CD14-positive monocyte (primary cell): ENCODE results near the gene EDN2. TPM values are rescaled to one million over a fixed set of nuclear protein-coding genes. Genes with fewer than 3 reads are reported as not detected.

Experiments
- DNase-seq, 3 donors: peaks; one replicate each; pipeline ENCODE4 v3.0.0-alpha.2; 2011 to 2022
- H2AFZ ChIP-seq: 2 replicates; pipeline ENCODE4 v1.6.0; 2012; ENCODE audit warnings: mild to moderate bottlenecking, low read depth, low read length, inconsistent platforms; ENCODE audit not compliant: insufficient read depth, poor library complexity, severe bottlenecking
- H3K27ac ChIP-seq, 2 donors: 1 replicate in 1 of 2; 2 replicates in 1 of 2; pipeline ENCODE4 v1.5.1; 2012 to 2013; ENCODE audit warnings: low read length in 2 of 2, control low read depth in 1 of 2, inconsistent platforms in 1 of 2, low read depth in 1 of 2, mild to moderate bottlenecking in 1 of 2
- H3K27me3 ChIP-seq, 2 donors: one replicate each; pipeline versions ENCODE4 v1.6.0 to v1.6.1; 2011 to 2013; ENCODE audit warnings: low read length in 2 of 2; ENCODE audit not compliant: control insufficient read depth in 2 of 2, insufficient read depth in 2 of 2
- H3K36me3 ChIP-seq, 2 donors: replicated peaks in 1 of 2; 1 replicate in 1 of 2; 2 replicates in 1 of 2; pipeline versions ENCODE4 v1.5.1 to v1.6.1; 2012 to 2013; ENCODE audit warnings: low read length in 2 of 2, control low read depth in 1 of 2, inconsistent platforms in 1 of 2, mild to moderate bottlenecking in 1 of 2; ENCODE audit not compliant: insufficient read depth in 2 of 2, control insufficient read depth in 1 of 2
- H3K4me1 ChIP-seq, 2 donors: 1 replicate in 1 of 2; 2 replicates in 1 of 2; pipeline versions ENCODE4 v1.5.1 to v1.6.1; 2012 to 2013; ENCODE audit warnings: low read length in 2 of 2, control low read depth in 1 of 2, inconsistent platforms in 1 of 2, mild to moderate bottlenecking in 1 of 2, moderate library complexity in 1 of 2; ENCODE audit not compliant: insufficient read depth in 2 of 2, control insufficient read depth in 1 of 2
- H3K4me2 ChIP-seq: replicated peaks from 2 replicates; pipeline ENCODE3; 2012; ENCODE audit warnings: low read length, moderate library complexity, mild to moderate bottlenecking; ENCODE audit not compliant: poor library complexity, severe bottlenecking; ENCODE audit errors: extremely low read depth
- H3K4me3 ChIP-seq, 3 experiments: fragments of 200-600 bp in 1 of 3; sonication (generic) in 1 of 3; replicated peaks in 1 of 3; 1 replicate in 2 of 3; 2 replicates in 1 of 3; pipeline ENCODE4 v1.5.1; 2011 to 2013; ENCODE audit warnings: low read length in 3 of 3, mild to moderate bottlenecking in 3 of 3, control low read depth in 2 of 3, low read depth in 2 of 3, inconsistent platforms in 1 of 3, moderate library complexity in 1 of 3
- H3K79me2 ChIP-seq: 2 replicates; pipeline ENCODE4 v1.6.0; 2012; ENCODE audit warnings: mild to moderate bottlenecking, control low read depth, inconsistent platforms, low read length, moderate library complexity; ENCODE audit not compliant: insufficient read depth
- H3K9ac ChIP-seq: 2 replicates; pipeline ENCODE4 v1.6.0; 2017; ENCODE audit warnings: low read length, mild to moderate bottlenecking; ENCODE audit not compliant: insufficient read depth, poor library complexity, severe bottlenecking
- H3K9me3 ChIP-seq, 2 donors: replicated peaks in 1 of 2; 1 replicate in 1 of 2; 2 replicates in 1 of 2; pipeline versions ENCODE4 v1.5.1 to v1.6.1; 2012 to 2013; ENCODE audit warnings: low read length in 2 of 2, control low read depth in 1 of 2; ENCODE audit not compliant: control insufficient read depth in 1 of 2, insufficient read depth in 1 of 2
- H4K20me1 ChIP-seq: 2 replicates; pipeline ENCODE4 v1.6.0; 2012; ENCODE audit warnings: mild to moderate bottlenecking, low read length, control low read depth, moderate library complexity; ENCODE audit not compliant: insufficient read depth
- H3K27ac Mint-ChIP-seq, 7 donors: one replicate each; pipeline ENCODE4 v1.8.0; 2020; ENCODE audit warnings: mild to moderate bottlenecking in 7 of 7, mixed read lengths in 7 of 7, moderate library complexity in 6 of 7, inconsistent platforms in 2 of 7
- H3K27me3 Mint-ChIP-seq, 3 donors: one replicate each; pipeline ENCODE4 v1.8.0; 2021 to 2022; ENCODE audit warnings: low read depth in 3 of 3, mild to moderate bottlenecking in 3 of 3, mixed read lengths in 3 of 3, moderate library complexity in 3 of 3, inconsistent platforms in 1 of 3
- H3K36me3 Mint-ChIP-seq, 2 donors: one replicate each; pipeline ENCODE4 v1.8.0; 2020; ENCODE audit warnings: mixed read lengths in 2 of 2, inconsistent platforms in 1 of 2, mild to moderate bottlenecking in 1 of 2
- H3K4me1 Mint-ChIP-seq: one replicate; pipeline ENCODE4 v1.8.0; 2020; ENCODE audit warnings: mild to moderate bottlenecking, mixed read lengths
- H3K4me3 Mint-ChIP-seq, 2 donors: one replicate each; pipeline ENCODE4 v1.8.0; 2020; ENCODE audit warnings: mild to moderate bottlenecking in 2 of 2, mixed read lengths in 2 of 2, moderate library complexity in 1 of 2
- H3K9me3 Mint-ChIP-seq, 7 donors: one replicate each; pipeline ENCODE4 v1.8.0; 2020 to 2022; ENCODE audit warnings: mixed read lengths in 7 of 7, mild to moderate bottlenecking in 6 of 7, moderate library complexity in 6 of 7, inconsistent platforms in 2 of 7
- WGBS: methylation state at CpG from one replicate; pipeline ENCODE4 v1.1.5; 2013; ENCODE audit warnings: missing lambda C conversion rate; ENCODE audit not compliant: insufficient coverage; 5-methylcytosine and 5-hydroxymethylcytosine counted together
- intact Hi-C, 2 donors: fragments of 100-400 bp; cut with micrococcal nuclease; formaldehyde crosslinking; loops; one replicate each; pipeline versions ENCODE4 v1.15.0 to v1.15.1; 2023
- polyA plus RNA-seq, 3 donors: library from polyadenylated mRNA; depleted of rRNA in 1 of 3; unstranded in 2 of 3; stranded (reverse) in 1 of 3; fragments of 300-500 nt in 2 of 3; fragments of >200 nt in 1 of 3; fragmentation: Illumina TruSeq in 2 of 3; gene quantifications; 1 replicate in 2 of 3; 2 replicates in 1 of 3; pipeline ENCODE4 v1.2.3, GENCODE V29; 2012 to 2021
- TF ChIP-seq, protein P1 (sequence below): fragments of 200-600 bp; IDR thresholded peaks from one replicate; pipeline ENCODE4 v1.8.0; 2022; ENCODE audit warnings: antibody characterized with exemption, mild to moderate bottlenecking

The EDN2 gene
- polyA plus RNA-seq, 3 donors = not detected

DNA sequence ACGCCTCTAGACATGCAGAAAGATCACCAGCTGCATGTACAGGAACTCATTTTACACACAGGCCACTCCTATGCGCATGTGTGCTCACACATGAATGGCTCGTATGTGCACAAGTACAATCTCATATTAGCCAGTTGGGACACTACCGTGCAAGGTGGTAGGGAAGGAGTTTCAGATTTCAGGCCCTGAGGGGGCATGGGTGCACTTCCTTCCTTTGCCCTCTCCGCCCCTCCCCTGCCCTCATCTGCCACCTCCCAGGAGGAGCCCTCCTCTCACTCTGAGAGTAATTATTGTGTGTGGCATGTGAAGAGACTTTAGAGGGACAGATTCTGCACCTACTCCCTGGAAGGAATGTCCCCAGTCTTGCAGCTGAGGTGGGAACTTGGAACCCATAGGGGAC is 14.8 kb downstream of the EDN2 start:
- Mint-ChIP-seq H3K27me3 (peaks cover 3 to 7% (median 3%) of the 10 kb centered on the region in 3 donors), H3K36me3 (no peaks in the 10 kb centered on the region), H3K4me1 (no peaks in the 10 kb centered on the region), H3K27ac (no peak overlapping the region), H3K9me3 (no peaks in the 10 kb centered on the region), H3K4me3 (no peak overlapping the region)
- no peak for DNase-seq
- H2AFZ ChIP-seq = no peak overlapping the region
- no peaks in the 10 kb centered on the region for H3K79me2 ChIP-seq
- no peaks in the 10 kb centered on the region for H3K4me1 ChIP-seq
- H3K36me3 ChIP-seq = no peaks in the 10 kb centered on the region
- WGBS = 0% methylated on average over 1 of the region's 5 CpGs
- no peak overlapping the region for H3K4me3 ChIP-seq
- H3K27ac ChIP-seq = no peak overlapping the region
- no peaks in the 10 kb centered on the region for H4K20me1 ChIP-seq
- no peak overlapping the region for H3K4me2 ChIP-seq
- H3K9me3 ChIP-seq = no peaks in the 10 kb centered on the region
- no peak overlapping the region for H3K9ac ChIP-seq
- TF ChIP-seq, protein P1, sequence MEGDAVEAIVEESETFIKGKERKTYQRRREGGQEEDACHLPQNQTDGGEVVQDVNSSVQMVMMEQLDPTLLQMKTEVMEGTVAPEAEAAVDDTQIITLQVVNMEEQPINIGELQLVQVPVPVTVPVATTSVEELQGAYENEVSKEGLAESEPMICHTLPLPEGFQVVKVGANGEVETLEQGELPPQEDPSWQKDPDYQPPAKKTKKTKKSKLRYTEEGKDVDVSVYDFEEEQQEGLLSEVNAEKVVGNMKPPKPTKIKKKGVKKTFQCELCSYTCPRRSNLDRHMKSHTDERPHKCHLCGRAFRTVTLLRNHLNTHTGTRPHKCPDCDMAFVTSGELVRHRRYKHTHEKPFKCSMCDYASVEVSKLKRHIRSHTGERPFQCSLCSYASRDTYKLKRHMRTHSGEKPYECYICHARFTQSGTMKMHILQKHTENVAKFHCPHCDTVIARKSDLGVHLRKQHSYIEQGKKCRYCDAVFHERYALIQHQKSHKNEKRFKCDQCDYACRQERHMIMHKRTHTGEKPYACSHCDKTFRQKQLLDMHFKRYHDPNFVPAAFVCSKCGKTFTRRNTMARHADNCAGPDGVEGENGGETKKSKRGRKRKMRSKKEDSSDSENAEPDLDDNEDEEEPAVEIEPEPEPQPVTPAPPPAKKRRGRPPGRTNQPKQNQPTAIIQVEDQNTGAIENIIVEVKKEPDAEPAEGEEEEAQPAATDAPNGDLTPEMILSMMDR = no peak
- H3K27me3 ChIP-seq = no peaks in the 10 kb centered on the region
- intact Hi-C loops = no loop called here

DNA sequence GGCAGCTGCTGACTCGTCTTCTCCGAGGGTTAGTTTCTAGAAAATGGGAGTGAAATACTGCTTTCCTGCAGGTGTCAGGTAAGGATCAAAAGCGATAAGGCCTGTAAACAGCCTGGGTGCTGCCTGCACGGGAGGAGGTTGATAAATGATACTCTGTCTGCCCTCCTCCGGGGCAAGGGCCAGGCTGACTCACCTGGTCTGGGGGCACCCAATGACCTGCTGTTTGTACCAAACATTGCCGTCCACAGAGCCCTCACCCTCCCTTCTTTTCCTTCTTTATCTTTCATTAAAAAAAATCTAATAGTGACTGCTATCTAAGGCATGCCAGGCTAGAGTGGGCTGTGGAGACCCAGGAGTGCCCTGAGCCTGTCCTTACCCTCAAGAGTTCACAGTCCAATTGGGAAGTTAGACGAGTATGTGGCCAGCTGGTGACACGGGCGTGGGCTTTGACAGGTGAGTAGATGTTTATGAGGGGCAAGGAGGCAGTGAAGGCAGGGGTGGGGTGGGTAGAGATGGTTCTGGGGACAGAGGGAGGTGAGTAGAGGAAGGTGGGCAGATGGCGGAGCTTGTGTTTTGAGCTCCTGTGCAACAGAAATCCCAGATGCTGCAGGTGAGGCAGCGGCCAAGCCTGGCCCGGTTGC is 16.2 kb downstream of the EDN2 start:
- TF ChIP-seq, protein P1 = no peak
- no peak for DNase-seq
- H3K4me3 ChIP-seq = no peak overlapping the region
- Mint-ChIP-seq H3K4me1 (no peaks in the 10 kb centered on the region), H3K27me3 (peaks cover 3 to 7% (median 3%) of the 10 kb centered on the region in 3 donors), H3K36me3 (no peaks in the 10 kb centered on the region), H3K9me3 (no peaks in the 10 kb centered on the region), H3K4me3 (no peak overlapping the region), H3K27ac (no peak overlapping the region)
- H3K27me3 ChIP-seq = no peaks in the 10 kb centered on the region
- no peak overlapping the region for H2AFZ ChIP-seq
- no peaks in the 10 kb centered on the region for H3K4me1 ChIP-seq
- no peak overlapping the region for H3K27ac ChIP-seq
- intact Hi-C loops = no loop called here
- no peaks in the 10 kb centered on the region for H4K20me1 ChIP-seq
- no peak overlapping the region for H3K4me2 ChIP-seq
- WGBS = 90% methylated on average over 8 of the region's 12 CpGs
- no peaks in the 10 kb centered on the region for H3K36me3 ChIP-seq
- no peaks in the 10 kb centered on the region for H3K79me2 ChIP-seq
- no peak overlapping the region for H3K9ac ChIP-seq
- no peaks in the 10 kb centered on the region for H3K9me3 ChIP-seq
